Stomach (tissue), 9 donors: ENCODE data around the gene CP. TPM values are rescaled to one million over a fixed set of nuclear protein-coding genes. Genes with fewer than 3 reads are reported as not detected.

Experiments used
- DNase-seq, 2 donors: peaks; one replicate each; pipeline versions ENCODE4 v3.0.0 to v3.0.0-alpha.2; 2013 to 2019
- H3K27ac ChIP-seq, 5 donors: fragments of 200-600 bp in 4 of 5; sonication (generic) in 4 of 5; one replicate each; pipeline ENCODE4 v1.5.1; 2013 to 2019; ENCODE audit warnings: mild to moderate bottlenecking in 1 of 5, moderate library complexity in 1 of 5
- H3K27me3 ChIP-seq, 3 donors: fragments of 200-600 bp; sonication (generic); one replicate each; pipeline ENCODE4 v1.5.1; 2017 to 2019; ENCODE audit warnings: mixed run types in 1 of 3
- H3K36me3 ChIP-seq, 4 donors: fragments of 200-600 bp; sonication (generic); 1 replicate in 3 of 4; 2 replicates in 1 of 4; pipeline ENCODE4 v1.5.1; 2016 to 2019
- H3K4me1 ChIP-seq, 4 donors: fragments of 200-600 bp; sonication (generic); one replicate each; pipeline ENCODE4 v1.5.1; 2016 to 2019
- H3K4me3 ChIP-seq, 4 donors: fragments of 200-600 bp; sonication (generic) in 3 of 4; one replicate each; pipeline ENCODE4 v1.5.1; 2016 to 2019; ENCODE audit warnings: mild to moderate bottlenecking in 1 of 4
- H3K9me3 ChIP-seq, 4 donors: fragments of 200-600 bp; sonication (generic); one replicate each; pipeline ENCODE4 v1.5.1; 2016 to 2019
- CTCF ChIP-seq, 7 experiments: fragments of 450-650 bp in 4 of 7; fragments of 200-600 bp in 3 of 7; sonication (generic) in 3 of 7; IDR thresholded peaks; one replicate each; pipeline ENCODE4 v1.5.1; 2016 to 2019; ENCODE audit warnings: antibody characterized with exemption in 7 of 7, control low read depth in 2 of 7, mild to moderate bottlenecking in 1 of 7
- EP300 ChIP-seq: sonication (generic); formaldehyde crosslinking; IDR thresholded peaks from one replicate; pipeline ENCODE4 v1.6.1; 2017; ENCODE audit warnings: antibody characterized with exemption
- POLR2A ChIP-seq, 4 donors: fragments of 450-650 bp; IDR thresholded peaks; one replicate each; pipeline ENCODE4 v1.6.1; 2016; ENCODE audit warnings: antibody characterized with exemption in 4 of 4, control low read depth in 2 of 4, mild to moderate bottlenecking in 1 of 4, moderate library complexity in 1 of 4
- POLR2AphosphoS5 ChIP-seq, 3 donors: sonication (generic); formaldehyde crosslinking; IDR thresholded peaks; one replicate each; pipeline ENCODE4 v1.6.1; 2016; ENCODE audit warnings: antibody characterized with exemption in 3 of 3
- WGBS, 5 donors: extraction: QIAGEN DNeasy Blood & Tissue Kit in 3 of 5; methylation state at CpG; one replicate each; pipeline versions ENCODE4 v1.1.5 to v1.1.7; 2013 to 2018; 5-methylcytosine and 5-hydroxymethylcytosine counted together
- intact Hi-C: fragments of 100-400 bp; cut with DNase I; formaldehyde crosslinking; loops from one replicate; pipeline ENCODE4 v1.15.1; 2023; ENCODE audit warnings: low total_unique reads
- polyA plus RNA-seq, 3 donors: library from polyadenylated mRNA; stranded (reverse); fragments of 200-250 nt; gene quantifications; one replicate each; pipeline ENCODE4 v1.2.3, GENCODE V29; 2013
- total RNA-seq, 5 donors: library from RNA; depleted of rRNA; stranded (reverse); fragments of >200 nt; gene quantifications; one replicate each; pipeline versions ENCODE4 v1.1.0 to v1.2.3, GENCODE V29; 2014 to 2016
- donor health status: healthy with polysubstance abuse.
- donor health status: Bipolar disorder and iron deficiency.
- donor health status: healthy.

CP gene
- total and polyA plus RNA-seq, 8 donors: 0.46 to 15.4 (median 5.1) TPM; not detected in 2

- Histone ChIP-seq H3K4me1 (peaks cover 6 to 16% (median 7%) of the 10 kb centered on the region in 4 donors), H3K4me3 (no peak overlapping the region), H3K27ac (no peak overlapping the region), H3K9me3 (no peaks in the 10 kb centered on the region), H3K27me3 (no peaks in the 10 kb centered on the region), H3K36me3 (peaks cover 17 to 93% (median 88%) of the 10 kb centered on the region in 4 donors)
- intact Hi-C loops: no loop called here
- no peak for TF ChIP-seq POLR2AphosphoS5 (IDR thresholded peaks at IDR 0.05)
- no peak for TF ChIP-seq EP300
- no peak for TF ChIP-seq POLR2A (IDR thresholded peaks at IDR 0.05)
- no peak for TF ChIP-seq CTCF (IDR thresholded peaks at IDR 0.05)
- no peak for DNase-seq
These were observed 68.2 kb downstream of the CP start for GRCh38 chr3:149153402-149153801.

GRCh38 chr3:149152420-149152819, 69.2 kb downstream of the CP start:
- no peaks in the 10 kb centered on the region for H3K9me3 ChIP-seq
- DNase-seq: no peak
- intact Hi-C loops: no loop called here
- peak overlapping the region in 1 of 5 donors; percentile 6 for H3K27ac ChIP-seq
- H3K4me1 ChIP-seq: peaks cover 6 to 16% (median 7%) of the 10 kb centered on the region in 4 donors
- H3K27me3 ChIP-seq: no peaks in the 10 kb centered on the region
- H3K4me3 ChIP-seq: no peak overlapping the region
- TF ChIP-seq POLR2A (IDR thresholded peaks at IDR 0.05) (no peak), CTCF (IDR thresholded peaks at IDR 0.05) (no peak), POLR2AphosphoS5 (IDR thresholded peaks at IDR 0.05) (no peak)
- 44 to 69% (median 63%) methylated on average over 2 of the region's 2 CpGs for WGBS, 5 donors
- H3K36me3 ChIP-seq: peaks cover 21 to 92% (median 88%) of the 10 kb centered on the region in 4 donors

- no peak overlapping the region for H3K27ac ChIP-seq
- no peaks in the 10 kb centered on the region for H3K9me3 ChIP-seq
- H3K4me1 ChIP-seq: peaks cover 6 to 16% (median 7%) of the 10 kb centered on the region in 4 donors
- intact Hi-C loops: no loop called here
- H3K4me3 ChIP-seq: no peak overlapping the region
- WGBS, 5 donors: 43 to 66% (median 49%) methylated on average over 2 of the region's 2 CpGs
- peak in 1 of 2 donors; percentile 39 for DNase-seq
- peaks cover 20 to 92% (median 86%) of the 10 kb centered on the region in 4 donors for H3K36me3 ChIP-seq
- no peaks in the 10 kb centered on the region for H3K27me3 ChIP-seq
- no peak for TF ChIP-seq POLR2A (IDR thresholded peaks at IDR 0.05)
- no peak for TF ChIP-seq EP300
These were observed 69.8 kb downstream of the CP start for GRCh38 chr3:149151843-149152242.

GRCh38 chr3:149150436-149150835, 71.2 kb downstream of the CP start:
- intact Hi-C loops: no loop called here
- Histone ChIP-seq H3K4me3 (no peak overlapping the region), H3K4me1 (peaks cover 6 to 16% (median 7%) of the 10 kb centered on the region in 4 donors), H3K27me3 (no peaks in the 10 kb centered on the region), H3K9me3 (no peaks in the 10 kb centered on the region), H3K27ac (no peak overlapping the region), H3K36me3 (peaks cover 20 to 93% (median 89%) of the 10 kb centered on the region in 4 donors)
- TF ChIP-seq EP300 (no peak), CTCF (IDR thresholded peaks at IDR 0.05) (no peak), POLR2A (IDR thresholded peaks at IDR 0.05) (no peak), POLR2AphosphoS5 (IDR thresholded peaks at IDR 0.05) (no peak)
- DNase-seq: no peak
- WGBS, 5 donors: 96 to 98% (median 96%) methylated on average over 6 of the region's 6 CpGs

GRCh38 chr3:149145974-149146373, 75.7 kb downstream of the CP start:
- WGBS, 5 donors: 93 to 100% (median 93%) methylated on average over 1 of the region's 1 CpG
- peak in 1 of 2 donors; percentile 20 for DNase-seq
- peak overlapping the region in 2 of 5 donors; percentile 22 to 56 for H3K27ac ChIP-seq
- no peaks in the 10 kb centered on the region for H3K27me3 ChIP-seq
- H3K9me3 ChIP-seq: no peaks in the 10 kb centered on the region
- TF ChIP-seq POLR2A (IDR thresholded peaks at IDR 0.05): no peak
- H3K4me3 ChIP-seq: no peak overlapping the region
- peaks cover 27 to 89% (median 85%) of the 10 kb centered on the region in 4 donors for H3K36me3 ChIP-seq
- intact Hi-C loops: no loop called here
- H3K4me1 ChIP-seq: peaks cover 0 to 2% (median 0%) of the 10 kb centered on the region in 4 donors
